ENCODE results near the gene ZNF350.

GRCh38 chr19:51938936-51939335 lies 47.7 kb downstream of the ZNF350 start:
- TF ChIP-seq CTCF (IDR thresholded peaks at IDR 0.05; ENCODE audit: insufficient read depth, low read depth, low read length), result no peak
- TF ChIP-seq EZH2 (IDR thresholded peaks at IDR 0.05; ENCODE audit: insufficient read depth, low read length), result no peak

All from astrocyte (in vitro differentiated cells and primary cell).